HUDEP-2 (cell line): ENCODE results near the gene COX5A.
"Not testable (repeated sequence)": the region's sequence is repeated elsewhere in the genome, so short reads cannot be mapped to it uniquely, and the experiment has no call there.

Experiments
- DNase-seq, 76 experiments: peaks; one replicate each; lab custom pipeline; 2025; ENCODE audit not compliant: unreplicated experiment in 76 of 76; lab: John Stamatoyannopoulos, UW

The COX5A gene

DNA sequence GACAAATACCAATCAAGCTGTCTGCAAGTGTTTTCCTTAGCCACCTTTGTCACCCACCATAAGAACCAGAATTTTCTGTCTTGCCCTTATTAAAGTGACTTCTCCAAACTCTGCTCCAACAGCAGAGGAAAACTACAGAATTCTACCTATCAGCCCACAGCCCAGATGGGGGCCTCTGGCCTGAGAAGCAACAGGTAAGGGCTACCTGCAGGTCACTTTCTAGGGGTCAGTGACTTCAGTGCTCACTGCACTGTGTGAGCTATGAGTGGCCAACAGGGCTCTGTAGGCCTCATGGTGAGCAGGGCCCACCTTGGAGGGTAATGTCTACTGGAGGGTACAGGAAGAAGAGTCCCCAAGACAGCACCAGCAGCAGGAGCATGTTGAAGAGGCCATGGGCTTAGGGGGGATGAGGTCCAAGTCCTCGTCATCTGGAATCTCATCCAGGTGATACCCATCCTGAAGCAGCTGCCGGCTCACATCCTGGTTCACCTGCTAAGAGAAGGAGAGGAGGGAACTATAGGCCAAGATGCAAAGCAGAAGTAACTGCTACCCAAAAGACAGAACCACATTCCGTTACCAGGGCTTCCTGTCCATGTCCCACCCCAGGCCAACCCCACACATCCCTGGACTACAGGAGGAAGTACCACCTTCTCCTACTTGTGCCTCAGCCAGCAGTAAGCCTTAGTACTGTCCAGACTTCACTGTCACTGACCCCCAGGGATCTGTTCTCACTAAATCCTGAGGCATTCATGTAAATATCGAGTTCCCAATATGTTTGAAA, 35.4 kb downstream of the COX5A start:
- DNase-seq, result no peak

DNA sequence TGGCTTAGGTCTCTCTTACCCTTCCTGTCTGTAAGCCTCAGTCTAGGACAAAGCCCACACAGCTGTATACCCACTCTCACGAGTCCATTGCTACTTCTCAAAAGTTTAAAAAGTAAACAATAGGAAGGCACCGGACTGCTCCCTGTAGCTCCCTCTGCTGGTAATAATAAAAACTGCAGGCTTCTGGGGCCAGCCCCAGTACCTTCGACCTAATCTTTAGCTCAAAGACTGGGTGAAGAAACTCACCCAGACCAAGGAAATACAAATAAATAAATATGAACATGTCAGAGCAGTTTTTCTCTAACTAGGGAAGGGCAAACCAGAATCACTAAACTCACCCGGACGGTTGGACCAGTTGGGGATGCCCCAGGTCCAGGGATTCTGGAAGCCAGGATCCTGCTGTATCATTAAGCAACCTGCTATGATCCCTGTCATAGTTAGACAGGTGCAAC, 36.2 kb downstream of the COX5A start:
- DNase-seq, result peak in 49 of 76 experiments; percentile 4 to 66 (median 29)

DNA sequence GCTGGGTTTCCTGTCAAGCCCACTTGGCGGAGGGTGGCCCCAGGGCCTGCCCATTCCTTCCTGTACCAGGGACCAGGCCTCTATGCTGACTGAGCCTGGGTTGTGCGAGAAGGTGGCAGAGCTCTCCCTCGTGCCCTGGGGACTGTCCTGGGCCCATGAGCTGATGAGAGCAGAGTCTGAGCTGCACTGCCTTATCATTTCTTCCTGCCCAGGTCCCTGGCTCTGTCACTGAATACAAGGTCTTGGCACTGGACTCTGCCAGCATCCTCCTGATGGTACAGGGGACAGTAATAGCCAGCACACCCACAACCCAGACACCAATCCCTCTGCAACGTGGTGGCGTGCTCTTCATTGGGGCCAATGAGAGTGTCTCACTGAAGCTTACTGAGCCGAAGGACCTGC, 40.6 kb downstream of the COX5A start:
- no peak for DNase-seq

DNA sequence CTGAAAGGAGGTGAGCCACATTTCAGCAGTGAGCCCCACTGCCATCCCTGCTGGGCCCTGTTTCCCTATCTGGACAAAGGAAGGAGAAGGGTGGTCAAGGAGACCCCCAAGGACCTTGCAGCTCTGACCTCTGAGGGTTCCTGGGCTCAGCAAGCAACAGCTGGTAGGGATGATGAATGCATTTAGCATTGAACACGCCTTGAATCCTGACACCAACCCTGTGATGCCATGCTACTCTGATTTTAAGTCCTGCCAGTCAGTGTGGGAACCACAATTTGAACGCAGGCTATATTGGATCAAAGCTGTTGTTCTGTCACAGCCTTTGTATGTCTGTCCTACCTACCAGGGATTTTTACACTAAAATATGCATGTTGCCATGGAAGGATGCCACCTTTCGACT, 41.6 kb downstream of the COX5A start:
- no peak for DNase-seq

DNA sequence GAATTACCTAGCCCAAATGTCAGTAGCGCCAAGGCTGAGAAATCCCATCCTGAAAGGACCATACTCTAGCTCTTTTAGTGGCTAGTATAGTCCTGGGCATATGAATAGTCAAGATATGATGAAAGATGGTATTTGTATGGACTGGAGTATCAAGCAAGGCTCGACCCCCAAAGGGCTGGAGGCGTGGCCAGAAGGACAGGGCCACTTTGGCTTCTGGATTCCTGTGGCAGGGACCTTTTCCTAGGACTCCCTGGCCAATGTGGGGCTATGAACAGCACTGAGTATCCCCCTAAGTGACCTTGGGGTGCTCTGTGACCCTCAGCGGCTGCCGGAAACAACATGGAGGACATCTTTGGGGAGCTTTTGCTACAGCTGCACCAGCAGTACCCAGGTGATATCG, 42.0 kb downstream of the COX5A start:
- DNase-seq, result no peak

DNA sequence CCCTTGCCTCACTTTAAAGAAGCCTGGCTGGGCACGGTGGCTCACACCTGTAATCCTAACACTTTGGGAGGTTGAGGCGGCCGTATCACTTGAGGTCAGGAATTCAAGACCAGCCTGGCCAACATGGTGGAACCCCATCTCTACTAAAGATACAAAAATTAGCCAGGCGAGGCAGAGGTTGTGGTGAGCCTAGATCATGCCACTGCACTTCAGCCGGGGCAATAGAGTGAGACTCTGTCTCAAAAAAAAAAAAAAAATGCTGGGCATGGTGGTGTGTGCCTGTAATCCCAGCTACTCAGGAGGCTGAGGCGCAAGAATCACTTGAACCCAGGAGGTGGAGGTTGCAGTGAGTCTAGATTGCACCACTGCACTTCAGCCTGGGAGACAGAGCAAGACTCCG, 43.5 kb downstream of the COX5A start:
- not testable (repeated sequence) for DNase-seq

DNA sequence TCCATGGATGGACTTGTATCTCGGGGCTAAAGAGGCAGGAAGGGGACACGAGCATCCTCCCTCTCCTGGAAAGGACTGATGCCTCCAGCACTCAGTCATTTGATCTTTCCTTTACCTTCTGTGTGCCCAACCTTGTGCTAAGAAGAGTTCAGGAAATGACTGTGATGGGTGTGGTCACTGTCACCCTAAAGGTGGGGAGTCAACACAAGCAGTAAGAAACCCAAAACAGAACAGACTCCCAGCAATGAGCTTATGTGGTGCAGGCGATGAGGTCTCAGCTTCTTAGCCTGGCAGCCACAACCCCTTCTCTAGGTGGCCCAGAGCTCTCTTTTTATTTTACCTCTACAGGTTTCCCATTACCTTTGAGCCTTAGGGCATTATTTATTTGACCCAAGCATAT, 44.2 kb downstream of the COX5A start:
- DNase-seq, result no peak

DNA sequence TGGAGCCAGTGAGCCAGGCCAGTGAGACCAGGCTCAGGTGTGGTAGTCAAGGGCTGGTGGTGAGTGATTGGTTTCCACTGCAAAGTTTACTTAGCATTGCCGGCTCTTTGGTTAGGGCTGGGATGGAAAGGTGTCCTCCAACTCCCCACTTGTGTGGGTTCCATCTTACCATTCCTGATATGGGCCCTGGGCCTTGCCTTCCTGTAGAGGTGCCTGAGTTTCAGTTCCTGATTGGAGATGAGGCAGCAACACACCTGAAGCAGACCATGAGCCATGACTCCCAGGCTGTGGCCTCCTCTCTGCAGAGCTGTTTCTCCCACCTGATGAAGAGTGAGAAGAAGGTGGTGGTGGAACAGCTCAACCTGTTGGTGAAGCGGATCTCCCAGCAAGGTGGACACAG, 44.9 kb downstream of the COX5A start:
- DNase-seq, result no peak

DNA sequence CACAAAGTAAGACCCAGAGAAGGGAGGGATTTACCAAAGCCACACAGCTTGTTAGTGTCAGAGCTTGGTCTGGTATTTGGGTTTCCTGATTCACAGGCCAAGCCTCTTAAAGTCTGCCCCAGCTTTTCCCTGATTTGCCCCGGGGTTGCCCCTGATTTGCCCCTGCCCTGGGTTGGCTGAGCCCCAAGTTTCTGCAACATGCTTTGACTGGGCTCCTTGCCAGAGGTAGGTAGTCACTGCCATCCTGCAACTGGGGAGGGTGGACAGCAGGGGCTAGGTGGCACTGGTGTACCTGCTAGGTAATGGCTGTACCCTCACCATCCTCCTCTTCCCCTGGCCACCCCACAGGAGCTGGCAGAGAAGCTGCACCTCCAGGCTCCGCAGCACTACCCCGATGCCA, 45.6 kb downstream of the COX5A start:
- peak in 1 of 76 experiments; percentile 5 for DNase-seq

DNA sequence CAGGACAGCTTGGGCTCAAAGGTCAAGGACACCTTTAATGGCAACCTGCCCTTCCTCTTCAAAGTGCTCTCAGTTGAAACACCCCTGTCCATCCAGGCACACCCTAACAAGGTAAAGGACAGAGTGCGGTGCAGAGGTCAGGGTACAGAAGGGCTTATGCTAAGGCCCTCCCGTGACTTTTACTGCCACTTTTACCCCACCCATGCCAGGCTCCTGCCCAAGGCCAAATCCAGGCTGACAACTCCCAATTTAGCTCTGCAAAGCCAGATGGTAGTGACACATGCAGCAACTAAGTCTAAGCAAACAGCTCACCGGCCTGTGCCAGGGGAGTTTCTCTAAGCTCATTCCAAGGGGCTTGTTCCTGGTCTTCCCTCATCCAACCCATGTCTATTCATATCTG, 46.4 kb downstream of the COX5A start:
- DNase-seq, result no peak

DNA sequence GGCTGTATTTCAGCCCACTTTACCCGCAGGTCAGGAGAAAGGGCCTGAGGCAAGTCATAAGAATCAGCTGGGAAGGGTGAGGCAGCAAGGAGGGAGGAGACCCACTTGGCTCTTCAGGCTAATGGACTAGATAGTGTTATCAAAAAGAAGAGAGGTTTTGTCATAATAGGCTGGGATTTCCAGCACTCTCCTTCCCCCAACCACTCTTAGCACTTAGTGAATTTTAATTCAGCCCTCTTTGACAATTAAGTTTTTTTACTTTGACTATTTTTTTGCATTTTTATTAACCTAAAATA, 47.3 kb downstream of the COX5A start:
- peak in 23 of 76 experiments; percentile 6 to 53 (median 26) for DNase-seq

DNA sequence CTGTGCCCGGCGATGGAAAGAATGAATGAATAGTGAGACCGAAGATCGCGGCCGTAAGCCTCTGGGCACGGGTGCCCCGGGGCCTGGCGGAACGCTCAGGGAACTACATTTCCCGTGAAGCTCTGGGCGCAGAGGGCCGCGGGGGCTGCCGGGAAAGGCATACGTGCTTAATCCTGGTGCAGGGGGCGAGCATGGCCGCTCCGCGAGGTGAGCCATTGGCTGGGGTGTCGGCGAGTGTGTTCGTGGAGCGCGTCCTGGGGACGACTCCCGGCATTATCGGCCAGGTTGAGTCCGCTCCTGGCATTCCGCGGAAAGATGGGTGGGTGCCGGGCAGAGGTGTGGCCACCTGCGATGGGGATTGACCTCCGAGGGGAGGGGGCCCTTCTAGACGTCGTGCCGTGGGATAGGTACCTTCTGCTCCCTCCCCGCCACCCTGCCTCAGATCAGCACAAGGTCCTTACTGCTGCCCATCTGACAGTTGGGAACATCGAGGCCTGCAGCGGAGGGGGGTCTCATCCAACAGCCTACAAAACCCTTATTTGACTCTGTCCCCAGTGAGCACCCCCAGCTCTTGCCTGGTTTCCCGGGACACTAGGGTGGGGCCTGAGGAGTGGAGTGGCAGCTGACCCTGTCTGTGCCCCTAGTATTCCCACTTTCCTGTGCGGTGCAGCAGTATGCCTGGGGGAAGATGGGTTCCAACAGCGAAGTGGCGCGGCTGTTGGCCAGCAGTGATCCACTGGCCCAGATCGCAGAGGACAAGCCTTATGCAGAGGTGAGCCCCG, 47.8 kb downstream of the COX5A start, which contains the start of gene MPI:
Gene MPI, plus strand, starts transcription at position 160 of the 782 bp plus-strand sequence. Its CDS starts 32 bp downstream, at position 192.
- DNase-seq, result peak in 68 of 76 experiments; percentile 11 to 81 (median 59)

DNA sequence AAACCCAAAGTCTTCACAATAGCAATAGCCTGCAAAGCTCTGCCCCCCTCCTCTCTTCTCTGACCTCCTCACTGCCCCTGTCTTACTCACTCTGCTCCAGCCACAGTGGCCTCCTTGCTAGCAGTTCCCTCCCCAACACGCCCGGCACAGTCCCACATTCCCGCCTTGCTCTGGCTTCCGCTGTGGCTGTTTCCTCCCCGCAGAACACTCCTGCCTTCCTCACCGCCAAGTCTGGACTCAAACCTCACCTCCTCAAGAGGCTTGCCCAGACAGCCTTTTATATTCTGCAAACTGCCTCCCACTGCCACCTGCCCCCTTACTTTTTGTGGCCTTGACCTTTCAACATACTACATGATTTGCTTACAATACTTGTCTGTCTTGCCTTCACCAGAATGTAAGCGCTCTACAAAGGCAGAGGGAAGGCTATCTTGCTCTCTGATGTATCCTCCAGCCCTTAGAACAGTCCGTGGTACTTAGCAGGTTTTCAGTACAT, 48.4 kb downstream of the COX5A start:
- no peak for DNase-seq

DNA sequence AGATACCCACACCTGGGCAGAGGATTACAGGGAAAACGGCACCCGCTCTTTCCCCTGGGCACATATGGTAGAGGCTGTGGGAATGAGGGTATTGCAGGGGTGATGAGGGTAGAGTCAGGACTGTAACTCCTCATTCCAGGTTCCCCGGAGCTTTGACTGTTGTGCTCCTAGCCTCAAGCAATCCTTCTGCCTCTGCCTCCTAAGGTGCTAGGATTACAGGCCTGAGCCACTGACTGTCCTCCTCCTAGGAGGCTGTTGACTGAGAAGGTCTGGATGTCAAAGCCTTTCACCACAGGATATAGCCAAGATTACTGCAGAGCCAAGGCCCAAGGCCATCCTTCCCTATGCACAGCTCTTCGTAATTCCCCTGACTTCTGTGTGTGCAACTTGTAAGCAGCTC, 49.2 kb downstream of the COX5A start:
- DNase-seq, result no peak

DNA sequence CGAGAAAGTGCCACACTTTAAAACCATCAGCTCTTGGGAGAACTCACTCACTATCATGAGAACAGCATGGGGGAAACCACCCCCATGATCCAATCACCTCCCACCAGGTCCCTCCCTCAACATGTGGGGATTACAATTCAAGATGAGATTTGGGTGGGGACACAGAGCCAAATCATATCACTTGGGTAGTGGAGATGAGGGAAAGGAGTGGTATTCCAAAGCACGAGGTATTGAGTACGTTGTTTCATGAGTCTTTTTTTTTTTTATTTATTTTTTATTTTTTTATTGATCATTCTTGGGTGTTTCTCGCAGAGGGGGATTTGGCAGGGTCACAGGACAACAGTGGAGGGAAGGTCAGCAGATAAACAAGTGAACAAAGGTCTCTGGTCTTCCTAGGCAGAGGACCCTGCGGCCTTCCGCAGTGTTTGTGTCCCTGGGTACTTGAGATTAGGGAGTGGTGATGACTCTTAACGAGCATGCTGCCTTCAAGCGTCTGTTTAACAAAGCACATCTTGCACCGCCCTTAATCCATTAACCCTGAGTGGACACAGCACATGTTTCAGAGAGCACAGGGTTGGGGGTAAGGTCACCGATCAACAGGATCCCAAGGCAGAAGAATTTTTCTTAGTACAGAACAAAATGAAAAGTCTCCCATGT, 50.2 kb downstream of the COX5A start:
- DNase-seq, result not testable (repeated sequence)

DNA sequence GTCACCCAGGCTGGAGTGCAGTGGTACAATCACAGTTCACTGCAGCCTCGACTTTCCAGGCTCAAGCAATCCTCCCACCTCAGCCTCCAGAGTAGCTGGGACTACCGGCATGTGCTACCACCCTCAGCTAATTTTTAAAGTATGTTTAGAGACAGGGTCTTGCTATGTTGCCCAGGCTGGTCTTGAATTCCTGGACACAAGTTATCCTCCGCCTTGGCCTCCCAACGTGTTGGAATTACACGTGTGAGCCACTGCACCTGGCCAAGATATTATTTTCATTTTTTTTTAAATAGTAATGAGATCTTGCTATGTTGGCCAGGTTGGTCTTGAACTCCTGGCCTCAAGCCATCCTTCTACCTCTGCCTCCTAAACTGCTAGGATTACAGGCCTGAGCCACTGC, 52.4 kb downstream of the COX5A start:
- DNase-seq, result no peak

DNA sequence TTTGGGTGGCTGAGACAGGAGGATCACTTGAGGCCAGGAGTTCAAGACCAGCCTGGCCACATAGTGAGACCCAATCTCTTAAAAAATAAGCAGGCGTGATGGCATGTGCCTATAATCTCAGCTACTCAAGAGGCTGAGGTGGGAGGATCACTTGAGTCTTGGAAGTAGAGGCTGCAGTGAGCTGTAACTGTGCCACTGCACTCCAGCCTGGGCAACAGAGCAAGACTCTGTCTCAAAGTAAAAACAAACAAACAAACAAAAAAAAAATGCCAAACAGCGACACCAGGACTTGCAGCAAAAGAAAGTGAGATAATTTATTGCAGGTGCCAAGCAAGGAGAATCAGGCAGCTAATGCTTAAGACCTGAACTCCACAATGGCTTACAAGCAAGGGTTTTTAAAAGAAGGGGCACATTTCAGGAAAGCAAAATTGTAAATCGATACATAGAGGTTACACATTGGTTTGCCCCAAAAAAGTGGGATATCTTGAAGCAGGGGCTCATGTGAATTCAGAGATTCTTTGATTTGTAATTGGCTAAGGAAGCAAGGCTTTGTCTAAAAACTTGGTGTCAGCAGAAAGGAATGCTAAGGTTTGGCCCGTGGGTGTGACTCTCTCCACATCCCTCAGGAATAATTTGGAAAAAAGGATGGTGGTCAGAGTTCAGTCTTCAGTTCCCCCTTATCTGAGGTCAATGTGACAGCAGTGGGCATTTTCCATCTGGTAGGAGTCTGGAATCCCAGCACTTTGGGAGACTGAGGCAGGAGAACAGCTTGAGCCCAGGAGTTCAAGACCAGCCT, 53.2 kb downstream of the COX5A start:
- no peak for DNase-seq

DNA sequence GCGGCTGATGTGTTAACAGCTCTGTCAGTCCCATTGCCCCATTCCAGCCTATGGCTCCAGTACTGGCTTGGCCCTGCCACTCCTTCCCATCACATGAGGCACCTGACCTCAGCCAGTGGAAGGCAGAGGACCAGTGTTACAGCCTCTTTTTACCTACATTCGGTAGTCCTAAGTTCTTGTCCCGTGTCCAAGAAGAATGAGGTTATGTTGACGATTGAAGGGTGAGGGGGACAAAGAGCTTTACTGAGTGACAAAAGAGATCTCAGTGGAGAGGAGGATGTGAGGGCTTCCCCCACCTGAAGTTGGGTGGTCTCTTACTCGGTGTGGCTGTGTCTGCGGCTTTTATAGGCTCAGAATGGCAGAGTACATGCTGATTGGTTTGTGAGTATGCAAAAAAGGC, 55.3 kb downstream of the COX5A start:
- no peak for DNase-seq

DNA sequence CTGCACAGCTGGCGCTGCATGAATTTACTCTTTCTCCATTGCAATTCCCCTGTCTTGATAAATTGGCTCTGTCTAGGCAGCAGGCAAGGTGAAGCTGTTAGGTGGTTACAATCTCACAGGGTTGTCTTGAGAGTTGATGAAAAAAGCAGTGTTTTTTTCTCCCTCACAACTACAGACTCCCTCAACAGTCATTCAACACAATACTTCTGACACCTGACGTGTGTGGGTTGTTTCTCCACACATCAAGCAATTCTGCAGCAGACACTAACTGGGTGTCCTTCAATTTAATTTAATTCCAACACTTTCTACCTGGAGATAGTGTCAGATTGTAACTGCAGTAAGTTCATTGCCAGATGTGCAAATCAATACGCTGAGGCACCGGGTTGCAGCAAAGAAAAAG, 59.6 kb downstream of the COX5A start:
- DNase-seq, result no peak

DNA sequence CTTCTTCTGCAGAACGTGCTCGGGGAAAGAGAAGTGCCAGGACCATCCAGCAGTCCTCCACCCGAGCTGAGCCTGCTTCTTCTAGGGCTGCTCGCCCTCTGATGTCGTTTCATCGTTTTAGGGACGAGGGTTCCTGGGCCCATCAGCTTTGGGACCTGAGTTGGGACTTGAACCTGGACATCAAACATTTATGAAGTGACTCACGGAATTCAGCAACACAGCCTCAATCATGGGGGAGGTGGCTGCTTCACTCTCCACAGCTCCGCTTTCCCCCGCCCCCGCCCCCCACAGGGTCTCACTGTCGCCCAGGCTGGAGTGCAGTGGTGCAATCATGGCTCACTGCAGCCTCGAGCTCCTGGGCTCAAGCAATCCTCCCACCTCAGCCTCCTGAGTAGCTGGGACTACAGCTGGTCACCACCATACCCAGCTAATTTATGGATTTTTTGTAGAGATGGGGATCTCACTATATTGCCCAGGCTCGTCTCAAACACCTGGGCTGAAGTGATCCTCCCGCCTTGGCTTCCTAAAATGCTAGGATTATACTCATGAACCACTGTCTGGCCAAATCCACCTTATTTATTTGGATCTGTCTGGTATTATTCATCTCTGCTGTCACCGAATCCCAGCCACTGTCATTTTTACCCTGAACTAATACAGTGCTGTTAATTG, 64.0 kb downstream of the COX5A start:
- DNase-seq, result no peak
